Measurements from ENCODE around the gene CARD18.
"Not testable (repeated sequence)": the region's sequence is repeated elsewhere in the genome, so short reads cannot be mapped to it uniquely, and the experiment has no call there.

The CARD18 gene

DNA sequence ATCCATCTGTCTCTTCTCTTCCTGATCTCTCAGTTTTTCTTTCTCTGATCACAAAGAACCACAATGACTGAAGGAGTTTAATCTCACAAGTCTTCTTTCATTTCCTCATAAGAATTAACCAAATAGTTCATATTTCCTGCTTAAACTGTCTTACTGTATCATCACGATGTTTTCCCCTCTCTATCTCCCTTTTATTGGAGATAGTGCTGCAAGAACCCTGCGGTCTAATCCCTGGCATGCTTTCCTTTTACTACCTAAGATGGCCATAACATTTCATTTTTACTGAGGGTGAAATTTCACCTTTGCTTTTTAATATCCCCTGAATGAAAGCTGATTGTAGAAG is 28.9 kb downstream of the CARD18 start:
- Histone ChIP-seq H3K36me3 (ENCODE audit: control insufficient read depth, insufficient read depth, low read length) (no peaks in the 10 kb centered on the region), H3K4me3 (replicated peaks; ENCODE audit: low read depth, low read length) (no peak overlapping the region), H3K27me3 (replicated peaks; ENCODE audit: control insufficient read depth, insufficient read depth, low read length) (no peaks in the 10 kb centered on the region; the same call in 1 of the 2 replicates)
- DNase-seq (ENCODE audit: extremely low read depth, insufficient read length): no peak
- TF ChIP-seq CTCF (IDR thresholded peaks at IDR 0.05; ENCODE audit: insufficient read depth, low read length, poor library complexity, severe bottlenecking): no peak

GRCh38 chr11:105109855-105110687 is 29.5 kb downstream of the CARD18 start:
- no peak for DNase-seq (ENCODE audit: extremely low read depth, insufficient read length)

DNA sequence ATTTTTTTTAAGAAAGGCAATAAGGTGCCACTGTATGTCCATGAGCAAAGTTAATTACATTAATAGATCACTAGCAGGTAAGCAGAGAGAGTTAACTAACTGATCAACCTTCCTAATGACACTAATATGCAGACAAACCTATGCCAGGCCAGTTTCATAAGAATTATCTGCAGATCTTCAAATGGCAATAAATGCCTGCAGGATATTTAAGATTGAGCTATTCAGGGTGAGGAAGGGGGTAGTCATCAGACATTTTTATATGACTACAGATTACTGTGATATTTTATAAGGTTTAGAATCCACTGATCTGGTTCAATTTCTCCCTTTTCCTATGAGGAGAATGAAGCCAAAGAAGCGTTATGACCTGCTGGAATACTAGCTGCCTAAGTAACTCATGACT is 30.2 kb downstream of the CARD18 start:
- Histone ChIP-seq H3K4me3 (replicated peaks; ENCODE audit: low read depth, low read length) (no peak overlapping the region), H3K36me3 (ENCODE audit: control insufficient read depth, insufficient read depth, low read length) (no peaks in the 10 kb centered on the region), H3K27me3 (replicated peaks; ENCODE audit: control insufficient read depth, insufficient read depth, low read length) (no peaks in the 10 kb centered on the region; the same call in 1 of the 2 replicates)
- no peak for TF ChIP-seq CTCF (IDR thresholded peaks at IDR 0.05; ENCODE audit: insufficient read depth, low read length, poor library complexity, severe bottlenecking)
- no peak for DNase-seq (ENCODE audit: extremely low read depth, insufficient read length)

More at GRCh38 chr11:105109855-105110687, 29.5 kb downstream of the CARD18 start:
- TF ChIP-seq CTCF (IDR thresholded peaks at IDR 0.05; ENCODE audit: insufficient read depth, low read length, poor library complexity, severe bottlenecking): no peak
- no peaks in the 10 kb centered on the region; the same call in 1 of the 2 replicates for H3K27me3 ChIP-seq (replicated peaks; ENCODE audit: control insufficient read depth, insufficient read depth, low read length)
- H3K4me3 ChIP-seq (replicated peaks; ENCODE audit: low read depth, low read length): no peak overlapping the region
- H3K36me3 ChIP-seq (ENCODE audit: control insufficient read depth, insufficient read depth, low read length): no peaks in the 10 kb centered on the region

- Histone ChIP-seq H3K27me3 (replicated peaks; ENCODE audit: control insufficient read depth, insufficient read depth, low read length) (no peaks in the 10 kb centered on the region; the same call in 1 of the 2 replicates), H3K4me3 (replicated peaks; ENCODE audit: low read depth, low read length) (no peak overlapping the region), H3K36me3 (ENCODE audit: control insufficient read depth, insufficient read depth, low read length) (no peaks in the 10 kb centered on the region)
- no peak for TF ChIP-seq CTCF (IDR thresholded peaks at IDR 0.05; ENCODE audit: insufficient read depth, low read length, poor library complexity, severe bottlenecking)
- DNase-seq (ENCODE audit: extremely low read depth, insufficient read length): no peak
Measured at GRCh38 chr11:105108247-105108646, 31.3 kb downstream of the CARD18 start.

- H3K36me3 ChIP-seq (ENCODE audit: control insufficient read depth, insufficient read depth, low read length); H3K27me3 ChIP-seq (replicated peaks; ENCODE audit: control insufficient read depth, insufficient read depth, low read length); H3K4me3 ChIP-seq (replicated peaks; ENCODE audit: low read depth, low read length); DNase-seq (ENCODE audit: extremely low read depth, insufficient read length): not testable (repeated sequence)
Measured at GRCh38 chr11:105107226-105107825, 32.2 kb downstream of the CARD18 start.

DNA sequence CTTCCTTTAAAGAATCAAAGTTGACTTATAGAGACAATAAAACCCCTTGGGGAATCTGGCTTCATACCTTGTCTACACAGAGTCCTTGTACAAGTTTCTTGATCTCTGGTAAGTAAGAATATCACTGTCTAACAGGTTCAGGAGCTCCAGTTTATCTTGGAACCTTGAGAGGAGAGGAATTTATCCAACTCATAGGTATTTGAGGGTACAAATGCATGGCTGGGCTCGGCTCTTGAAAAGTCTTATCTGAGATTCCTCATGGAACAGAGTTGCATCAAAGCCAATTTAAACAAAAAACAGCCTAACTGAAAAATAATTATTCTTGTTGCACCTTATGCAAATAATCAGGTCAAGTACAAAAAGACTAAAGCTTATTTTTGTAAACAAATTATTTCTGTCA is 33.4 kb downstream of the CARD18 start:
- no peak overlapping the region for H3K4me3 ChIP-seq (replicated peaks; ENCODE audit: low read depth, low read length)
- no peak for DNase-seq (ENCODE audit: extremely low read depth, insufficient read length)
- no peak for TF ChIP-seq CTCF (IDR thresholded peaks at IDR 0.05; ENCODE audit: insufficient read depth, low read length, poor library complexity, severe bottlenecking)
- H3K36me3 ChIP-seq (ENCODE audit: control insufficient read depth, insufficient read depth, low read length): no peaks in the 10 kb centered on the region
- no peaks in the 10 kb centered on the region for H3K27me3 ChIP-seq (replicated peaks; ENCODE audit: control insufficient read depth, insufficient read depth, low read length)
